HG03064 (cell line): Measurements from ENCODE around the gene SULT1B1.

Source experiments
- ATAC-seq: cut with Tn5 transposase; IDR thresholded peaks from one replicate; pipeline ENCODE4 v1.9.1; 2021; ENCODE audit warnings: low read depth; ENCODE audit not compliant: unreplicated experiment

The SULT1B1 gene

GRCh38 chr4:69750346-69750745, 10.1 kb downstream of the SULT1B1 start:
- ATAC-seq, result no peak

- ATAC-seq, result no peak
Observed at GRCh38 chr4:69749771-69750170, 10.6 kb downstream of the SULT1B1 start.

- no peak for ATAC-seq
Observed at GRCh38 chr4:69748173-69748572, 12.2 kb downstream of the SULT1B1 start.

- no peak for ATAC-seq
Observed at GRCh38 chr4:69744157-69744478, 16.3 kb downstream of the SULT1B1 start.

GRCh38 chr4:69743476-69744156, 16.8 kb downstream of the SULT1B1 start:
- ATAC-seq, result no peak

GRCh38 chr4:69742596-69742995, 17.8 kb downstream of the SULT1B1 start:
- no peak for ATAC-seq

GRCh38 chr4:69738872-69739271, 21.5 kb downstream of the SULT1B1 start:
- ATAC-seq, result no peak

GRCh38 chr4:69735119-69735518, 25.3 kb downstream of the SULT1B1 start:
- no peak for ATAC-seq

- ATAC-seq, result no peak
Observed at GRCh38 chr4:69731847-69732246, 28.6 kb downstream of the SULT1B1 start.

GRCh38 chr4:69731241-69731640, 29.2 kb downstream of the SULT1B1 start:
- ATAC-seq, result no peak

- ATAC-seq, result no peak
Observed at GRCh38 chr4:69730002-69730401, 30.4 kb downstream of the SULT1B1 start.

- ATAC-seq, result no peak
Observed at GRCh38 chr4:69727926-69728325, 32.5 kb downstream of the SULT1B1 start.

- no peak for ATAC-seq
Observed at GRCh38 chr4:69727426-69727825, 33.0 kb downstream of the SULT1B1 start.

- ATAC-seq, result no peak
Observed at GRCh38 chr4:69726971-69727370, 33.4 kb downstream of the SULT1B1 start.

GRCh38 chr4:69718396-69719271, 41.8 kb downstream of the SULT1B1 start:
- ATAC-seq, result no peak

GRCh38 chr4:69717778-69718177, 42.6 kb downstream of the SULT1B1 start:
- ATAC-seq, result no peak

- ATAC-seq, result no peak
Observed at GRCh38 chr4:69716654-69717053, 43.8 kb downstream of the SULT1B1 start.

GRCh38 chr4:69714086-69714485, 46.3 kb downstream of the SULT1B1 start:
- no peak for ATAC-seq

GRCh38 chr4:69713593-69713992, 46.8 kb downstream of the SULT1B1 start:
- ATAC-seq, result no peak

- ATAC-seq, result no peak
Observed at GRCh38 chr4:69710580-69710979, 49.8 kb downstream of the SULT1B1 start.

- no peak for ATAC-seq
Observed at GRCh38 chr4:69708211-69708610, 52.2 kb downstream of the SULT1B1 start.

GRCh38 chr4:69707807-69708206, 52.6 kb downstream of the SULT1B1 start:
- ATAC-seq, result no peak
